ENCODE measurements around the gene AGFG2. TPM values are rescaled to one million over a fixed set of nuclear protein-coding genes. Genes with fewer than 3 reads are reported as not detected.
"Not testable (repeated sequence)": the region's sequence is repeated elsewhere in the genome, so short reads cannot be mapped to it uniquely, and the experiment has no call there.

The AGFG2 gene
- total RNA-seq, 1 donor: 9.4 TPM

DNA sequence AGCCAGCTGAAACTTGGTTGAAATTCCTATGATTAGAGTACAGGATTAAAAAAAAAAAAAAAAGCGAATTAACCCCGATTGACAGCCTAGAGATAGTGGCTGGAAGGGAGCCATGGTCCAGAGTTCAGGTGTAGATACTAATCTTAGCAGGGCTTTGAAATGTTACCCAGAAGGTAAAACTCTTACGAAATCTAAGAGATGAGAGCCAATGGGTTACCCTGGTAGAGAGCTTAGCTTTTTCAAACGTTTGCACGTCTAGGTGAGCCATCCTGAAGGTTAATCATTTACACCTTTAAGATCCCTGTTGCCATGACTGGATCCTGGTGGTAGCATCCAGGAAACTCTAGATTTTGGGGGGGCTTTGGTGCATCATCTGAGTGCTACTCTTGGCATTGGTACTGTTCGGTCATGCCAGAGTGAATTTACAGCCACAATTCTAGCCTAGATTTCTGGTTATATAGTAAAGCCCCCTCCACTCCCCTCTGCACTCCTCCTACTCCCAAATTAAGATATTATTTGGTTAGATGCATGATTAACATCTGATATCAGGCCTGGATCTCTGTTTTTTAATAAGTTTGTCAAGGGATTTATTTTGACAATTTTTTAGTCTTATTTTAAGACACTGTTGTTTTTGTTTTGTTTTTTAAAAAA lies 1.2 kb downstream of the AGFG2 start:
- Histone ChIP-seq H3K4me2 (ENCODE audit: insufficient read depth, low read length) (peak overlapping the region; percentile 89), H3K36me3 (ENCODE audit: insufficient read depth, low read length) (no peaks in the 10 kb centered on the region), H4K20me1 (ENCODE audit: insufficient read depth, low read length) (no peaks in the 10 kb centered on the region), H3K9me3 (ENCODE audit: low read depth, low read length) (no peaks in the 10 kb centered on the region), H3K4me3 (ENCODE audit: insufficient read depth, low read length) (peak overlapping the region; percentile 88), H3K27me3 (ENCODE audit: insufficient read depth, low read length) (no peaks in the 10 kb centered on the region), H3K27ac (ENCODE audit: low read depth, low read length) (no peak overlapping the region), H3K79me2 (ENCODE audit: insufficient read depth, low read length) (peaks cover 37% of the 10 kb centered on the region), H2AFZ (ENCODE audit: low read length) (no peak overlapping the region), H3K4me1 (ENCODE audit: insufficient read depth, low read length) (peaks cover 32% of the 10 kb centered on the region)
- no peak for DNase-seq (ENCODE audit: insufficient read length, low spot score, missing footprints)
- TF ChIP-seq, protein P1, sequence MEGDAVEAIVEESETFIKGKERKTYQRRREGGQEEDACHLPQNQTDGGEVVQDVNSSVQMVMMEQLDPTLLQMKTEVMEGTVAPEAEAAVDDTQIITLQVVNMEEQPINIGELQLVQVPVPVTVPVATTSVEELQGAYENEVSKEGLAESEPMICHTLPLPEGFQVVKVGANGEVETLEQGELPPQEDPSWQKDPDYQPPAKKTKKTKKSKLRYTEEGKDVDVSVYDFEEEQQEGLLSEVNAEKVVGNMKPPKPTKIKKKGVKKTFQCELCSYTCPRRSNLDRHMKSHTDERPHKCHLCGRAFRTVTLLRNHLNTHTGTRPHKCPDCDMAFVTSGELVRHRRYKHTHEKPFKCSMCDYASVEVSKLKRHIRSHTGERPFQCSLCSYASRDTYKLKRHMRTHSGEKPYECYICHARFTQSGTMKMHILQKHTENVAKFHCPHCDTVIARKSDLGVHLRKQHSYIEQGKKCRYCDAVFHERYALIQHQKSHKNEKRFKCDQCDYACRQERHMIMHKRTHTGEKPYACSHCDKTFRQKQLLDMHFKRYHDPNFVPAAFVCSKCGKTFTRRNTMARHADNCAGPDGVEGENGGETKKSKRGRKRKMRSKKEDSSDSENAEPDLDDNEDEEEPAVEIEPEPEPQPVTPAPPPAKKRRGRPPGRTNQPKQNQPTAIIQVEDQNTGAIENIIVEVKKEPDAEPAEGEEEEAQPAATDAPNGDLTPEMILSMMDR (IDR thresholded peaks at IDR 0.05; ENCODE audit: extremely low read depth, low read depth, low read length): no peak

DNA sequence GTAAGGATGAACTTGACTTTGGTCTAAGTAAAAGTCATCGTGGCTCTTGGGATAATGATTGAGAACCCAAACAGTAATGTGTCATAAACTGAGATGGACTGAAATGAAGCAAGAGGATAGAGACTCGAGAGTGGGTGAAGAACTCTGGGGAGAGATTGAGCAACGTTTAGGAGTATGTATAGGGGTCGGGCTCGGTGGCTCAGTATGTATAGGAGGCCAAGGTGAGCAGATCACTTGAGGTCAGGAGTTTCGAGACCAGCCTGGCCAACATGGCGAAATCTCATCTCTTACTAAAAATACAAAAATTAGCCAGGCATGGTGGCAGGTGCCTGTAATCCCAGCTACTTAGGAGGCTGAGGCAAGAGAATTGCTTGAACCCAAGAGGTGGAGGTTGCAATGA lies 2.3 kb downstream of the AGFG2 start:
- not testable (repeated sequence) for H3K9me3 ChIP-seq (ENCODE audit: low read depth, low read length); DNase-seq (ENCODE audit: insufficient read length, low spot score, missing footprints); H3K4me2 ChIP-seq (ENCODE audit: insufficient read depth, low read length); H3K36me3 ChIP-seq (ENCODE audit: insufficient read depth, low read length); H3K27ac ChIP-seq (ENCODE audit: low read depth, low read length); H4K20me1 ChIP-seq (ENCODE audit: insufficient read depth, low read length); H3K4me3 ChIP-seq (ENCODE audit: insufficient read depth, low read length); H3K27me3 ChIP-seq (ENCODE audit: insufficient read depth, low read length); H2AFZ ChIP-seq (ENCODE audit: low read length)
- H3K79me2 ChIP-seq (ENCODE audit: insufficient read depth, low read length): peaks cover 37% of the 10 kb centered on the region
- H3K4me1 ChIP-seq (ENCODE audit: insufficient read depth, low read length): peaks cover 43% of the 10 kb centered on the region

DNA sequence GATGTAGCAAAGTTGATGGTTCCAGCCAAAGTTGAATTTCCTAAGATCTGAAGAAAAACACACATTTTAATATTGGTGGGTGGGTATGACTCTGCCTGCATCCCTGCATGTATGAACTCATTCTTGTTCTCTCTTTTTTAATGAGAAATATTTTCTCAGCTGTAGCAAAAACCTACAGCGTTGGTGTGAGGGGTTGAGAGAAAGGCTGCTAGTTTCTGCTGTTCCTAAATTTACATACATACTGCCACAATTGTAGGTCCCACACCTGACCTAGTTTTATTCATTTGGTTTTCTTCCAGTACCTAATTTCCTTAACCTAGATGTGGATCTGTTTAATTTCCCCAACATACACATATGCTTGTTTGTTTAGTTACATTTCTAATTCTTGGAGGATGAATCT lies 4.6 kb downstream of the AGFG2 start:
- H2AFZ ChIP-seq (ENCODE audit: low read length): no peak overlapping the region
- no peaks in the 10 kb centered on the region for H3K27me3 ChIP-seq (ENCODE audit: insufficient read depth, low read length)
- H3K36me3 ChIP-seq (ENCODE audit: insufficient read depth, low read length): no peaks in the 10 kb centered on the region
- H4K20me1 ChIP-seq (ENCODE audit: insufficient read depth, low read length): no peaks in the 10 kb centered on the region
- H3K4me3 ChIP-seq (ENCODE audit: insufficient read depth, low read length): no peak overlapping the region
- no peak overlapping the region for H3K27ac ChIP-seq (ENCODE audit: low read depth, low read length)
- no peak overlapping the region for H3K4me2 ChIP-seq (ENCODE audit: insufficient read depth, low read length)
- H3K79me2 ChIP-seq (ENCODE audit: insufficient read depth, low read length): peaks cover 47% of the 10 kb centered on the region
- DNase-seq (ENCODE audit: insufficient read length, low spot score, missing footprints): peak; percentile 39
- TF ChIP-seq, protein P1 (IDR thresholded peaks at IDR 0.05; ENCODE audit: extremely low read depth, low read depth, low read length): no peak
- peaks cover 59% of the 10 kb centered on the region for H3K4me1 ChIP-seq (ENCODE audit: insufficient read depth, low read length)
- no peaks in the 10 kb centered on the region for H3K9me3 ChIP-seq (ENCODE audit: low read depth, low read length)

DNA sequence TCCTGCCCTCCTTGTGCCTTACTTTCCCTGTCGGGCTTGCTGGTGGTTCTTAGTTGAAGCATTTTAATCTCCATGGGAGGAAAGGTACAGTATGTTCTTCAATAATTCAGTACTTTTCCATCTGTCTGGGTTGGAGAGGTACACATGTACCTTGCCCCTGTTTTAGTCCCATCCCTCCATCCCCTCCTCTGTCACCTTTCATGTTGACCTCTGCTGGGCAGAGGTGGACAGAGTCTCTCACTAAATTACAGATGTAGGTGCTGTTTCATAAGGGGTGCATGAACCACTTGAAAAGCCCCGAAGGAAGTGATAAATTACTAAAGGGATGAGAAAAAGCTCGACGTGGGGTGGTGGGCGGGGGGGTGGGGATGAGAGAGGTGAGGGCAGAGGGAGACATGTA lies 5.4 kb downstream of the AGFG2 start:
- Histone ChIP-seq H3K36me3 (ENCODE audit: insufficient read depth, low read length) (no peaks in the 10 kb centered on the region), H3K27ac (ENCODE audit: low read depth, low read length) (no peak overlapping the region), H3K9me3 (ENCODE audit: low read depth, low read length) (no peaks in the 10 kb centered on the region), H3K4me3 (ENCODE audit: insufficient read depth, low read length) (no peak overlapping the region), H2AFZ (ENCODE audit: low read length) (no peak overlapping the region), H3K4me2 (ENCODE audit: insufficient read depth, low read length) (no peak overlapping the region), H4K20me1 (ENCODE audit: insufficient read depth, low read length) (no peaks in the 10 kb centered on the region), H3K27me3 (ENCODE audit: insufficient read depth, low read length) (no peaks in the 10 kb centered on the region), H3K79me2 (ENCODE audit: insufficient read depth, low read length) (peaks cover 45% of the 10 kb centered on the region), H3K4me1 (ENCODE audit: insufficient read depth, low read length) (peaks cover 61% of the 10 kb centered on the region)
- TF ChIP-seq, protein P1 (IDR thresholded peaks at IDR 0.05; ENCODE audit: extremely low read depth, low read depth, low read length): no peak
- peak; percentile 51 for DNase-seq (ENCODE audit: insufficient read length, low spot score, missing footprints)
